ENCODE data around the gene HPS1.

Gene HPS1

DNA sequence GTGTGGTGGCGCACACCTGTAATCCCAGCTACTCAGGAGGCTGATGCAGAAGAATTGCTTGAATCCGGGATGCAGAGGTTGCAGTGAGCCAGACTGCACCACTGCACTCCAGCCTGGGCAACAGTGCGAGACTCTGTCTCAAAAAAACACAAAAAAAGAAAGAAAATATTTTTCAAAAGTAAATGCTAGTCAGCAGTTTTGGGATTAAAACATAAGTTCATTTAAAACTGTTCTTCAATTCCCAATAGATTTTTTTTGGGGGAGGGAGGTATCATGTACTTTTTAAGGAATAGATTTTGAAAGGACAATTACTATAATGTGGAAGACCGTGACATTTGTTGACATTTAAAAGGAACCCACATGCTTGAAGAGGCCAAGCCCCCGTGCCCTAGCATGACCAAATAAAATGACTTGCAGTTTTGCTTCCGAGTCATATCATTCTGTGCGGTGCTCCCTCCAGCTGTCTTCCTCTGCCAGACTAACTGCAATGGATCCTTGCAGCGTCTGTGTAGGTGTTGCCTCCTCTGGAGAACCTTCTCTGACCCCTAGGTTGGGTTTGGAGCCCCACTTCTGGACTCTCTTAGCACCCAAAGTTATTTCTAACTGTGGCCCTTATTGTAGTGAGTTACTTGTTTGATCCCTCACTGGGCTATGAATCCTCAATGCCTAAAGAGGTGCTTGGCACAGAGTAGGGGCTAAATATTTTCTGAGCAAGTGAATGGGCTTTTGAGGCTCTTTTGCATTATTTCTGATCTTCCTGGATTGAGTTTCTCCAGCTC lies 17.4 kb upstream of the HPS1 start:
- no peak for DNase-seq

- no peak for DNase-seq
Observed at GRCh38 chr10:98463016-98463415, 16.3 kb upstream of the HPS1 start.

GRCh38 chr10:98461500-98461842 lies 14.7 kb upstream of the HPS1 start:
- no peak for DNase-seq

- DNase-seq = no peak
Observed at GRCh38 chr10:98460837-98461499, 14.2 kb upstream of the HPS1 start.

- DNase-seq = no peak
Observed at GRCh38 chr10:98458809-98459784, 12.4 kb upstream of the HPS1 start.

DNA sequence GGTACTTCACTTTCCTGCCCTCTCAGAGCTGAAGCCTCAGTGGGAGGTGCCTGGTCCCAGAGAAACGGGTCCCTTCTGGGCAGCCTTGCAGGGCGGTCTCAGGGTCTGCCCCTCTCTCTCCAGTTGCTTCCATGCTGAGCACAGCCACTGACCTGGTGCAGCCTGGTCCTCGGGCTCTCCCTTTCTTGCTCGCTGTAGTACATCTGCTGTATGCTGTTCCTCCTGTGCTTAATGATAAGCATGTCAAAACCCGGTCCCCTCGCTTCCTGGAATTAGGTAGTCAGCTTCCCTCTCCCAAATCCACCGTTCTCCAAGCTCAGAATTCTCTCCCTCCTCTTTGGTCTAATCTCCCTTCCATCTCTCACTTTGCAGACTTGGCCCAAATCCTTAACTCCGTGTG lies 11.0 kb upstream of the HPS1 start:
- DNase-seq = no peak

- no peak for DNase-seq
Observed at GRCh38 chr10:98456686-98457482, 10.1 kb upstream of the HPS1 start.

DNA sequence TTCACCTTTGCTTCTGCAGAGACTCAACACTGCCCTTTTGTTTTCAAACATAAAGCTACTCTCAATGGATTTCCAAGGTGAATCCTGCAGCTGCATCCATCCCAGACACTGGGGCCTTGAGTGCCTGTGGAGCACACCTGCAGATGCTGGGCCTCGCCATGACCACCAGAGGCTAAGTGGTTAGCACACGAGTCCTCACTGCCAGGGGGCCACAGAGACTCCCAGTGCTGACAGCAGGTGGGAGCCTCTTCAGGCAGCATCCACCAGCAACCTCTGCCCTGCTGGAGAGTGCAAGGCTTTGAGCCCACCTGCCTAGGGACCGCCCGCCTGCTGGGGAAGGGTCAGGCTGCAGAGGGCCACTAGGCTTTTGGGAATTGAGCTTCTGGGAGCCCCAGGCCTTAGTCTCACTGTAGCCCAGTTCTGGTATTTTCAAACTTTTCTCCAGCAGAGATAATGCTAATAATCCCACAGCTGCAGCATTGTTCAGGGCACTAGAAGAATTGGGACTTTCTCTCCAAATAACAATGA lies 9.4 kb upstream of the HPS1 start:
- no peak for DNase-seq

DNA sequence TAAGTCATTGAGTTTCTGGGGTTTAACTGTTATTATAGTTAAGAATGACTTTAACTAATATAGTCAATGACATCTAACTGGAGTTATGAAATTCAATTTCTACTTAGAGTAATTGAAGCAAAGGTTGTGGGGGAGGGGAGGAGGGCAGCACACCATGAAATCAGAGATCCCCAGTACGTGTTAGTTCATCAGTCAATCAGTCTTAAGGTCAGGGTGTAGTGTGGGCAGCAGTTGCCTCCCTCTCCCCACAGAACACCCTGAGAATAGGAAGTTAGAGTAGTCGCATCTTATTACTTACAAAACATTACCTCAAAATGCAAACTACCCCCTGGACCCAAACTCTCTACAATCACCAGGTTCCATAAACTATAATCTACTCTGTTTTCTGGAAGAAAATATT lies 7.0 kb upstream of the HPS1 start:
- no peak for DNase-seq

DNA sequence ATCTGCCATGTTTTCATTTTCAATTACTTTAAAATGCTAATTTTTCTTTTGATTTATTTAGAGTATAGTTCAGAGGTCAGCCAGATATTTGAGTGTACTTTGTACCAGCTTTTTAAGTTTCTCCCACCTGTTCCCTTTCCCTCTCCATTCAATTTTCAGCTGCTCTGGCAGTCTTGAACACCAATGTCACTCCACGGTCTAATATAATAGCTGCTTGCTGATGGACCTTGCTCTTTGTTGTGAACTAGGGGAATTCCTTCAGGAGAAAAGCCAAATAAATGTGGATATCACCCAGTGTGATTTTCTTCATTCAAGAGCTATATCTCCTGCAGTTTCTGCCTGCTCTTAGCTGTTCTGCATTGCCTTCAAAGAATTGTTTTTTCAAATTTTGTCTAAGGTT lies 3.9 kb upstream of the HPS1 start:
- no peak for DNase-seq

DNA sequence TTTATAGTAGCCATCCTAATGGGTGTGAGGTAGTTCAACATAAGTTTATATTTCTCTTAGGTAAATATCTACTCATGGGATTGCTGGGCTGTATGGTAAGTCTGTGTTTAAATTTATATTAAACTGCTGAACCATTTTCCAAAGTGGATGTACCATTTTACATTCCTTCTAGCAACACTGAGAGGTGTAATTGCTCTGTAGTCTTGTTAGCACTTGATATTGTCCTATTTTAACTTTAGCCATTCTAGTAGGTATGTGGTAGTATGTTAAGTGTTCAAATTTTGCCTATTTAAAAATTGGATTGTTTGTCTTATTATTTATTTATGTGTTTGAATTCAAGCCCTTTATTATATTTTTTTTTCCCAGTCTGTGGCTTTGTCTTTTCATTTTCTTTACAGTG lies 2.6 kb upstream of the HPS1 start:
- no peak for DNase-seq

- no peak for DNase-seq
Observed at GRCh38 chr10:98446151-98446660, 529 bp downstream of the HPS1 start.

DNA sequence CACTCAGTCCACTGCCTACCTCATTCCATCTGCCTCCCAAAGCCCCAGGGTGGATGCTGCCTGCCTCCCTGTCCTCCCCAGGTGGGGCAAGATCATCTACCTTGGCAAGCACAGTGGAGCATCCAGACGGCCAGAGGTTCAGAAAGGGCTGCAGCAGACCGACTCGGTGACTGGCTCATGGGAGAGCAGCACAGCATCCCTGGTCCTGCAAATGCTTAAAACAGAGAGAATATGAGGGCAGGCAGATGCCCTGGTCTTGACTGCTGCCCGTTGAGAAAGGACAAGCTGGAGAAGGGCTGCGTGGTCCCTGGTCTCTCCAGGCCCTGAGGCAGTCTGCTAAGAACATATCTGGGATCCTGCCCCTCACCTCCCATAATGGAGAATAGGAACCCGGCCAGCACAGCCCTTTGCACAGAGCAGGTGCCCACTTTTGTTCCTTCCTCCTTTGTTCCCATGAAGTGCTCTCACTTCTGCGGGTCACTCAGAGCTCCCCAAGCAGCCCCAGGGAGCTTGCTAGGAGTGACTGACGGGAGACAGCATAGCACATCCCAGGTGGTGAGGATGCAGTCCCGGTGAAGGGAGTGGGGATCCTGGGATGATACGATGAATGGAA lies 1.4 kb downstream of the HPS1 start:
- DNase-seq = no peak

GRCh38 chr10:98444314-98445006 lies 2.3 kb downstream of the HPS1 start:
- DNase-seq = no peak

- no peak for DNase-seq
Observed at GRCh38 chr10:98438715-98439114, 8.0 kb downstream of the HPS1 start.

DNA sequence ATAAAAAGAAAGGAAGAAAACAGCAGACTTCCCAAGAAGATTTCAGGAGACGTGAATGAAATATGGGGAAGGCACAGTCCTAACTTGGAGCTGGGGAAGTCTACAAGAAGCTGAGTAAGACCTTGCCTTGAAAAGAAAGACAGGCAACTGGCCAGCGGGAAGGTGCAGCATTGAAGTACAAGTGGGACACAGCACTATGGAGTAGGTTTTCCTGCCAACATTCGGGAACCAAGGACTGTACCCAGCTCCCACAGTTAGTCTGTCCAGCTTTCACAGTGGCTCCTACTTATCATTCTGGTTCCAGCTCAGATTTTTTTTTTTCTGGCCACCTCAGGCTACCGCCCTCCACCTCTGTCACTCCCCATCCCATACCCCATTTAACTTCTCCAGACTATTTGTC lies 10.0 kb downstream of the HPS1 start:
- no peak for DNase-seq

DNA sequence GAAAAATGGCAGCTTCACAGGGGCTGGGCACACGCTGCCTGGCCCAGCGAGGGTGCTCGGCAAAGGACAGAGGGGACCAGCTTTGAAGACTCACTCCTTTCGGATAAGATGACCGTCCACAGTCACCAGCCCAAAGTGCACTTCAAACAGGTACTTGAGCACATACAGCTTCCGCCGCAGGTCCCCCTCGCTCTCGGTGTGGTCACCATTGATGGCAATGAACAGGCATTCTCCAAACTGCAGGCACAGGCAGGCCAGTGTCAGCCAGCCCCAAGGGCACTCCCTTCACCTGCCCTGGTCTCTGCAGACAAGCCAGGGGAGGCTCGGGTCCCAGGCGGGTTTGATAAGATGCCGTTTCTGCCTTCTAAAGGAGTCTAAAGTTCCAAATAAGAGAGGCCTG lies 11.6 kb downstream of the HPS1 start:
- no peak for DNase-seq

GRCh38 chr10:98433881-98434732 lies 12.6 kb downstream of the HPS1 start:
- no peak for DNase-seq

DNA sequence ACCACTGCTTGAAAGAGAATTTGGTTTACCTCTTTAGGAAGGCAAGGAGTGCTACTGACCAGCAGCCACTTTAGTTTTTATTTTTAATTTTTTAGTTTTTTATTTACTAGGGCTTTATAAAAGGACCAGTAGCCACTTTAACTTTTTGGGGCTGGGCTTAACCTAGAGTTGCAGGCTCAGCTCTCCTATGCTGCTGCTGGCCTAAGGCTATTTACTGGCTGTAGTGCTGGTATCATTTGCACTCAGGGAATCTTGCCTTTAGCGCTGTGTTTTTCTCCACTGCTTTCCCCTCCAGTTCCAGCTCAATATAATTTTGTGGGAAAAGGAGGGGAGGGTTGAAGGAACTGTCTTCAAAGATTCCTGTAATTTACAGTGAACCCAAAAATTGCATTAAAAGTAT lies 13.4 kb downstream of the HPS1 start:
- DNase-seq = no peak

GRCh38 chr10:98432330-98432729 lies 14.4 kb downstream of the HPS1 start:
- no peak for DNase-seq
